Hematopoietic multipotent progenitor cell treated with erythropoietin and hydrocortisone succinate and interleukin-3 and kit ligand, for 6 days (in vitro differentiated cells): ENCODE measurements around the gene KLHDC10.
"Not testable (repeated sequence)": the region's sequence is repeated elsewhere in the genome, so short reads cannot be mapped to it uniquely, and the experiment has no call there.

Experiments
- DNase-seq: peaks from one replicate; pipeline ENCODE4 v3.0.0-alpha.2; 2015

The KLHDC10 gene

GRCh38 chr7:130069978-130070860 is at the start of gene KLHDC10:
Gene KLHDC10, plus strand, starts transcription at chr7:130070534. Its CDS starts 110 bp downstream, at chr7:130070644.
- peak; percentile 99 for DNase-seq

DNA sequence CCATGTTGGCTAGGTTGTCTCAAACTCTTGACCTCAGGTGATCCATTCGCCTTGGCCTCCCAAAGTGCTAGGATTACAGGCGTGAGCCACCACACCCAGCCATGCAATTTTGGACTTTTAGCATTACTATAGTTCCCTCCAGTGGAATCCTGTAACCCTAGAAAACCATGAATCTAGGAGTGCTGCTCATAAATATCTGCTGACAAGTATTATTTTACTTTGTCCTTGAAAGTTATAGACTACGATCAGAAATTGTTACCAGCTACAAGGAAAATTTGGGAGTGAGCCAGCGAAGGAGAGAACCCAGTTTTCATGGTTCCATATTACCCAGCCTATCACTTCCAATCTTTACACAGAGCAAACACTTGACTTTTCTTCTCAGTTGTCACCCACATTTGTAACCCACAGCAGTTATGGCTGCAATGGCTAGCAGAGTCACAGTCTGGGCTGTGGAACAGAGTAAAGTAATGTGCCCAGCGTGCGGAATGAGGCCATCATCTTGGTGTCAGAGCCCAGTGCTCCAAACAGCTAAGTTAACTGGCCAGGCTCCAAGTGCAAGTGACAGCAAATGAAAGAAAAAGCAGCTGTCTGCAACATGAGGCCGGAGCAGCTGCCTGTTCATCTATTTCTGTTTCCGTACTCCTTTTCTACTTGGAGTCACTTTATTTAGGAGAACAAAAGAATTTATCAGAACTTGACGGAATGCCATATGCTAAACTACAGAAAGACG is 49.1 kb upstream of the KLHDC10 start:
- DNase-seq = no peak

GRCh38 chr7:130022115-130022514 is 48.2 kb upstream of the KLHDC10 start:
- DNase-seq = no peak

GRCh38 chr7:130022623-130023175 is 47.6 kb upstream of the KLHDC10 start:
- DNase-seq = no peak

DNA sequence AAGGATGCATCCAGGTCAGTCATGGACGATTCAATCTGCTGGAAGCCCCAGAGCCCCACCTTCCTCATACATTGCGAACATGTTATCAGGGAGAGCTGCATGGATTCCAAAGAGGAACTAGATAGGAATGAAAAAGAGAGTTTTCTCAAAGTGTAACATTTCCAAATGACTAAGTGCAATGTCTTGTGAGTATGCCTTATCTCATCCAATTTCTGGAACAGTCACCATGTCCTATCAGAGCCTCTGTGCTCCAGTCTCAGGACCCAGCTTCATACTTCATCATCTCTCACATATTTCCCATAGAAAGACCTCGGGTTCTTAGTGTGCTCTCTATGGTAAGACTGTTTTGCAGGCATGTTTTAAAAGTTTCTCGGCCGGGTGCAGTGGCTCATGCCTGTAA is 45.9 kb upstream of the KLHDC10 start:
- no peak for DNase-seq

- DNase-seq = no peak
Observed at GRCh38 chr7:130032698-130033097, 37.6 kb upstream of the KLHDC10 start.

DNA sequence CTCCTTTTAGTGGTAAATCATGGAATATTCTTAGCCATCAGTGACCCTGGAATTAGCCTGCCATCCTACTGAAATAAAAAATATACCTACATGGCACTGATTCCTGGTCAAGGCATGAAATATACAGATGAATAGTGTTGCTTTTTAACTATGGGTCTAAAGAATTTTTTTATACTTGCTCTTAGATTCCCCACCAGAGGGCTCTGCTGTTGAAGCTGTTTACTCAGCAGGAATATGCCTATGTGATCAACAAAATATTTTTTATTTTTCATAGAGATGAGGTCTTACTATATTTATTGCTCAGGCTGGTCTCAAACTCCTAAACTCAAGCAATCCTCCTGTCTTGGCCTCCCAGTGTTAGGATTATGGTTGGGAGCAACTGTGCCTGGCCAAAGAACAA is 32.6 kb upstream of the KLHDC10 start:
- peak; percentile 48 for DNase-seq

- no peak for DNase-seq
Observed at GRCh38 chr7:130040576-130040975, 29.8 kb upstream of the KLHDC10 start.

DNA sequence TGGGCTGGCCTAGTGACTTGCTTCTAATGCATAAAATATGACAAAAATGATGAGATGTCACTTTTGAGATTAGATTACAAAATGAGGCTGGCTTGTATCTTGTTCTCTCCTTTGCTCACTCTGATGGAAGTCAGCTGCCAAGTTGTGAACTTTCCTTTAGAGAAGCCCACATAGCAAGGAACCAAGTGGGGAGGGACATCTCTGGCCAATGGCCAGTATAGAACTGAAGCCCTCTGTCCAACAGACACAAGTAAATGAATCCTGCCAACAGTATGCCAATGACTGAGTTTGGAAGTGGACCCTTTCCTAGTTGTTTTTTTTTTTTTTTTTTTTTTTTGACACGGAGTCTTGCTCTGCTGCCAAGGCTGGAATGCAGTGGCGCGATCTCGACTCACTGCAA is 22.5 kb upstream of the KLHDC10 start:
- no peak for DNase-seq

DNA sequence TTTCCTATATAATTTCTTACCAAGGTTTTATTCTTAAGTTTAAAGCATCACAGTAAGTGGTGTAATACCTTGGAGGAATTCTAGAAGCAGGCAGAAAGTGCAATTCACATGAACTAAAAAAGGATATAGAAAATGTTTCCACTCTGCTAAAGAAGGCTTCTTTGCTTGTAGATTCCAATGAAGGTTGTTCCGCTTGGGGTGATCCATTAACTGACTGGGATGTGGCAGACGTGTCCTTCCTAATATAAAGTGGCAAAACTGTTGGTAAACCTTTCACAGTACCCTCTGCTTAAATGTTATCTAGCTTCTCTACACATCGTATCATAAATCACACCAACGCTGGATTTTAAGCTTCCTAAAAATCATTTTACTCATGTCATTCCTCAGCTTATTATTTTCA is 21.4 kb upstream of the KLHDC10 start:
- no peak for DNase-seq

DNA sequence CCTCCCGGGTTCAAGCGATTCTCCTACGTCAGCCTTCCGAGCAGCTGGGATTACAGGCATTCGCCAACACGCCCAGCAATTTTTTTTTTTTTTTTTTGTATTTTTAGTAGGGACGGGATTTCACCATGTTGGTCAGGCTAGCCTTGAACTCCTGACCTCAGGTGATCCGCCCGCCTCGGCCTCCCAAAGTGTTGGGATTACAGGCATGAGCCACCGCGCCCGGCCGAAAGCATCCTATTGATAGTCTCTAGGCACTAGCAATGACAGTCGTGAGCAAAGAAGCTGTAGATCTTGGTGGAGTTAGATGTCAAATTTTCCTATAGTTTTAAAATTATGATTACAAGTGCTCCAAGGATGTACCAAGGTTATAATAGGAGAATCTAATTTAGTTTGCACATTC is 18.1 kb upstream of the KLHDC10 start:
- not testable (repeated sequence) for DNase-seq

DNA sequence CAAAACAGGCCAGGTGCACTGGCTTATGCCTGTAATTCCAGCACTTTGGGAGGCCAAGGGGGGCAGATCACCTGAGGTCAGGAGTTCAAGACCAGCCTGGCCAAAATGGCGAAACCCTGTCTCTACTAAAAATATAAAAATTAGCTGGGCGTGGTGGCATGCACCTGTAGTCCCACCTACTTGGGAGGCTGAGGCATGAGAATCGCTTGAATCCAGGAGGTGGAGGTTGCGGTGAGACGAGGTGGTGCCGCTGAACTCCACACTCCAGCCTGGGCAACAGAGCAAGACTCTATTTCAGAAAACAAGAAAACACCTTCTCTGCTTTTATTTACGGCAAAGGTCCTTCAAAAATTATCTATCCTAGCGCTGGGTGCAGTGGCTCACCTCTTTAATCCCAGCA is 15.1 kb upstream of the KLHDC10 start:
- DNase-seq = not testable (repeated sequence)

DNA sequence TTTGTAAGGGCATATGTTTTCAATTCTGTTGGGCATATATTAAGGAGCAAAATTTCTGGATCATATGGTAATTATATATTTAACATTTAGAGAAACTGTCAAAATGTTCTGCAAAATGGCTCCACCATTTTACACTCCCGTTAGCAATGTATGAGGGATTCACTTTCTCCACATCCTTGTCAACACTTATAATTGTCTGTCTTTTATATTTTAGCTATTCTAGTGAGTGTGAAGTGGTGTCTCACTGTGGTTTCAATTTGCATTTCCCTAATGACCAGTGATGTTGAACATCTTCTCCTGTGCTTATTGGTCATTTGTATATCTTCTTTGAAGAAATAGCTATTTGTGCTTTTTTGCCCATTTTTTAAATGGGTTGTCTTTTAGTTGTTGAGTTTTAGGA is 8.1 kb upstream of the KLHDC10 start:
- no peak for DNase-seq

DNA sequence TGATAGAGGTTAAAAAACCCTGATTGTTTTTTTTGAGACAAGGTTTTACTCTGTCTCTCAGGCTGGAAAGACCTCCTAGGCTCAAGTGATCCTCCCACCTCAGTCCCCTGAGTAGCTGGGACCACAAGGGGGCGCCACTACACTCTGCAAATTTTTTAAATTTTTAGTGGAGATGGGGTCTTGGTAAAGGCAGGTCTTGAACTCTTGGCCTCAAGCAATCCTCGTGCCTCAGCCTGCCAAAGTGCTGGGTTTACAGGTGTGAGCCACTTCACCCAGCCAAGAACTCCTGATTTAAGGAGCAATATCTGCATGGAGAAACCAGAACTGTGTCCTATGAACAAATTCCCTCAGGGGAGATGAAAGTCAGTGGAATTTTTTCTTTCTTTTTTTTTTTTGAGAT is 7.3 kb upstream of the KLHDC10 start:
- DNase-seq = peak; percentile 85

- DNase-seq = not testable (repeated sequence)
Observed at GRCh38 chr7:130064580-130064926, 5.8 kb upstream of the KLHDC10 start.

DNA sequence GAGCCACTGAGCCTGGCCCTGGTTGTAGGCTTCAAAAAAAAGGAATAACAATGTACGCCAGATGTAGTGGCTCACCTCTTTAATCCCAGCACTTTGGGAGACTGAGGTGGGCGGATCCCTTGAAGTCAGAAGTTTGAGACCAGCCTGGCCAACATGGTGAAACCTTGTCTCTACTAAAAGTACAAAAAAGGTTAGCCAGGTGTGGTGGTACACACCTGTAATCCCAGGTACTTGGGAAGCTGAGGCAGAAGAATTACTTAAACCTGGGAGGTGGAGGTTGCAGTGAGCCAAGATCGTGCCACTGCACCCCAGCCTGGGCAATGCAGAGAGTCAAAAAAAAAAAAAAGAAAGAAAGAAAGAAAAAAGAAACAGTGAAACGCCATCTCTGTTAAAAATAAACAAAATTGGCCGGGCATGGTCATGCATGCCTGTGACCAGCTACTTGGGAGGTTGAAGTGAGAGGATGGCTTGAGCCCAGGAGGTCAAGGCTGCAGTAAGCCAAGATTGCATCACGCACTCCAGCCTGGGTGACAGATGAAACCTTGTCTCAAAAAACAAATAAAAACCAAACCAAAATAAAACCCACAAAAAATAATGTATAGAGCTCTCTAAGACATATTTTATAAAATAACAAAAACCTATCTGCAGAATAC is 4.7 kb upstream of the KLHDC10 start:
- DNase-seq = no peak

DNA sequence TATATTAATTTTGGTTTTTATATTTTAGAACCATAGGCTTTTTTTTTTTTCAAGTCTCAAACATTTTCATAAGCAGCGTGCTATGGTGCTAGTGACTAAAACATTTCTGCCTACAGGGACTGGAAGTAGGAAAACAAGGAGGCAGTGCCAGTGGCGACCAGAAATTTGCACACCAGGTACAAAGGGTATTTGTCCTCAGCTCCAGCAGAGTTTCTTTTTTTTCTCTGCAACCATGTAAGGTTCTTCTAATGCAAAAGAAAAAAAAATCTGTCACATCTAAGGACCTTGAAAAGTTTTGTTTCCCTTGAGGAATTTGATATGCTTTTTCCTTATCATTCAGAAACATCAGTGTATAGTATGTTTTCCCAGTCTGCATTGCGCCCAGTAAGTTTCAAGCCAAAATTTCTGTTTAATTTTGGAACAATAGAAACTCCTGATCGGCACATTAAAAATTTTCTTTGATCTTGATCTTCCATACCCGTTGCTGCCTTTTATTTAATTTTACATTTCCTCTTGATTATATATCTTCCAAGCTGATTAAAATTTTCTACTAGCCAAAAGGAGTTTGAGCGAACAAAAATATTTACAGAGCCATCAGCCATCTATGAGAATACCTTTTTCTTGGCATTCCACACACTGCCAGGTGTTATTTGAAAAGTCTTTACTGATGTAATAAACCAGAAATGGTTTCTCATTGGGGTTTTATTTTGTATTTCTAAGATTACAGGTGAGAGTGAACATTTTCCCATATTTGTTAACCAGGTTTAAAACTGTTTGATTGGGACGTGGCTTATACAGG is 956 bp upstream of the KLHDC10 start:
- DNase-seq = no peak

- peak; percentile 32 for DNase-seq
Observed at GRCh38 chr7:130070861-130071622, 708 bp downstream of the KLHDC10 start.

DNA sequence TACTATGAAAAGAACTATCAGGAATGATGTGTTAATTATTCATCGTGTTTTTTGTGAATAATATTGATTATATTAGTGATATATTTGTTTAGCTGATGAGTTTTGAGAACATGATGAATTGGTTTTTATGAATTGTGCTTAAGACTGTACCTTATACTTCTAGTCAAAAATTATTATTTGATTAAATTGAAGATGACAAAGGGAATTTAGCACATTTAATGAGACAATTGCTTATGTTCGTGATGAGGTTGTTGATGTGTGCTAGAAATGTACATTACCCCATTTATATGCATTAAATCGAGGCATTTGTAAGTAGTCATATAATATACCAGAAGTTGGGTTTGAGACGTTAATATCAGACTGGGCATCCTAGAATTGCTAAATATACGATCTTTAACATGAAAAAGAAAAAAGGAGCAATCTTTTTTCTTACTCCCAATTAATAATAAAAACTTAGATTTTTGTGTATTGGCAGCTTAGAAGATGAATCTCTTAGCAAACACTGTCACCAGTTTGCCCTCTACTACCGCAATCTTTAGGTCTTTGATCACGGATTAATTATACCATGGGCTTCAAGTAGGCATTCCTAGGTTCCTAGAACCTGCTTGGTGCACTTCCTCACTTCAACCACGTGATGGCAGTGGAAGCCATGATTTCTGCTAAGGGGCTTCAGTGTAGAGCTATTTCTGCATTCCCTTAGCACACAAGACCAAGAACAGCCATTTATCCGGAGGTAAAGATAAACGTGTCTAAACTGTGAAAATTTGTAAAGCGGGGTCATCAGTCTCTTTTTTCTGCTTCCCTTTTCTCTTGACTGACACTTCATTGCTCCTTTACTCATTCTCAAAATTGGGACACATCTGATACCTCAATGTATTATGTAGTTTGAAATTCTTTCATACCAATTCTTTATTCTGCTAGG is 1.6 kb downstream of the KLHDC10 start:
- peak; percentile 95 for DNase-seq

GRCh38 chr7:130079846-130080394 is 9.6 kb downstream of the KLHDC10 start:
- DNase-seq = peak; percentile 18
